Activated CD8-positive, alpha-beta memory T cell treated with anti-CD3 and anti-CD28 coated beads for 4 hours (primary cell): ENCODE data around the gene SLC20A1.
"Not testable (repeated sequence)": the region's sequence is repeated elsewhere in the genome, so short reads cannot be mapped to it uniquely, and the experiment has no call there.

ENCODE experiments used
- DNase-seq, 2 donors: peaks; one replicate each; pipeline ENCODE4 v3.0.0-alpha.2; 2020; ENCODE audit warnings: low read depth in 2 of 2

Gene SLC20A1

DNA sequence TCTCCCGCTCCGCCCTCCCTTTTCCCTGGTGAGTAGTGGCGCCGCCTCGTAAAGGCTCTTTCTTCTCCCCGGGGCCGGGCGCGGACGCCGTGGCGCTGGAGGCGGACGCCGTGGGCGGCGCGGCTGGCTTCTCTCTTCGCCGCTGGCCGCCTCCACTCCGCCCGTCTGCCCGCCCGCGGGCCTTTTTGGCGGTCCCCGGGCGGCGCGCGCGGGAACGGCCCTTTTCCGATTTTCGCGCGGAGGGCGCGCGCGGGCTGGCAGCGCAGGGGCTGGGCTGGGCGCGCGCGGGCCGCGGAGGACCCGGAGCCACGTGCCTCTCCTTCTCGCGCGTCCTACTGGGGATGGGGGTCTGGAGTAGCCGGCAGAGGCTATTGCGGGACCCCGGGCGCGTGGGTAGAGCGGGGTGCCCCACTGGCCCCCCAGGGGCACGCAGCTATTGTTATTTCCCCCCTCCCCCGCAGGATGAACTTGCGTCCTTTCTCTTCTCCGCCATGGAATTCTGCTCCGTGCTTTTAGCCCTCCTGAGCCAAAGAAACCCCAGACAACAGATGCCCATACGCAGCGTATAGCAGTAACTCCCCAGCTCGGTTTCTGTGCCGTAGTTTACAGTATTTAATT is 472 bp downstream of the SLC20A1 start:
- no peak for DNase-seq

- DNase-seq: no peak
Measured at GRCh38 chr2:112646791-112647689, 1.3 kb downstream of the SLC20A1 start.

DNA sequence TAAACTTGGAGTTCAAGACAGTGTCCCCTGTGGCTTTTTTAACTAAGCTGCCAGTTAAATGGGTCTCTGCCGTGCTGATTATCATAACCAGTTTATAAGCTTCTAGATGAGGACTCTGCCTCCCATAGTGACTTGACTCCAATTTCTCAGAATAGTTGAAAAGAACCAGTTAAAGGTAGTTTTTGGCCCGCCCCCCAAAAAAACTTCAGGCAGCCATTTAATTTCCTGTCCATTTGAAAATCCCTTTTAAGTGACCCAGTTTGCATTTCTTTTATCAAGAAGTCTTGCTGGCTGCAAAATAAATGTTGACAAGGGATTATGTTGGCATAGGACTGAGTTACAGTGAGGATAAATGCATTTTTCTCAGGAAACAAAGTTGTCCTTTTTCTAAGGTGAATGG is 2.3 kb downstream of the SLC20A1 start:
- no peak for DNase-seq

- no peak for DNase-seq
Measured at GRCh38 chr2:112656679-112657078, 10.9 kb downstream of the SLC20A1 start.

DNA sequence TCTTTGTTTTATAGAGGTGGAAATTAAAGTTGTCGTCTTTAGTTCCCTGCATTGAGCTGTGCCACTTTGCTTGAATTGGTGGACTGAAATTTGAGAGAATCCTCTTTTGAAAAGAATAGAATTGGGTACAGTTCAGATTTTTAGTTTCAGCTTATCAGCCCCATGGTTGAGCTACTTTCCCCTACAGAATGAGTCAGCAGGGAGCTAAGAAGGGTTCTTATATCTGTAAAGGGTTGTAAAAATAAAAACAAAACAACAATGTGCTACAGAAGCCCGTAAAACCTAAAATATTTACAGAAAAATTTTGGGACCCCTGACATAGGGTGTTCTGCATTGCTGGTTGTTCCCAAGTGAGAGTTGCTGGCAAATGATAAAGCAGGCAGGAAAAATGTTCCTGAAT is 12.6 kb downstream of the SLC20A1 start:
- no peak for DNase-seq

- DNase-seq: no peak
Measured at GRCh38 chr2:112658839-112659667, 13.3 kb downstream of the SLC20A1 start.

DNA sequence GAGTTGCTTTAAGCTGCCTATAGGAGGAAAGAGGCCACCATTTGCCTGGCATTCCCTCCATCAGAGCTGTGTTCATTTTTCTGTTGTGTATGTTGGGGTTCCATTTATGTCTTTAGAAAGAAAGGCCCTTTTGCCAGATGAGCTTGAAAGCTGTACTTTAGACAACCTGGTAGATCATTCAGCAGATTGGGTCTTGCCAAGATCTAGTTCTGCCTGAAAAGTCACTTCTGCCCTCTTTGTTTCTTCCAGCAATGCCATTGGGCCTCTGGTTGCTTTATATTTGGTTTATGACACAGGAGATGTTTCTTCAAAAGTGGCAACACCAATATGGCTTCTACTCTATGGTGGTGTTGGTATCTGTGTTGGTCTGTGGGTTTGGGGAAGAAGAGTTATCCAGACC is 14.4 kb downstream of the SLC20A1 start:
- no peak for DNase-seq

- DNase-seq: no peak
Measured at GRCh38 chr2:112661656-112662305, 16.0 kb downstream of the SLC20A1 start.

GRCh38 chr2:112662704-112663103 is 17.0 kb downstream of the SLC20A1 start:
- no peak for DNase-seq

GRCh38 chr2:112664689-112665088 is 18.9 kb downstream of the SLC20A1 start:
- DNase-seq: no peak

GRCh38 chr2:112665113-112665780 is 19.5 kb downstream of the SLC20A1 start:
- DNase-seq: no peak

DNA sequence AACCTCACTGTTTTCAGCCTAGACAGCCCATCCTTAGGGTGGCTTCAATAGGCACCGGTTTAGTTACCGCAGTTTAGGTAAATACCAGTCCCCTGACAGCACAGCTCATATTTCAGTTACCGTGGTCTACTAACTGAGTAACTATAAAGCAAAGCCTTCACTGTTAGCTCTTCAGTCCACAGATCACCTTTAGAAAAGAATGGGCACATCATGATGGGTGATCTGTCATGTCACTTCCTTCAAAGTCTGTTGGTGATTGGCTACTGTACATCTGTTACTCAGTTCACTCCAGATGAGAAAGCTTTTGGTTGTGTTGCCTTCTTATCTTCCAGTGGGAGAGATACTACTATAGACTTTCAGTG is 21.0 kb downstream of the SLC20A1 start:
- no peak for DNase-seq

- not testable (repeated sequence) for DNase-seq
Measured at GRCh38 chr2:112667540-112667939, 21.8 kb downstream of the SLC20A1 start.

GRCh38 chr2:112669667-112670066 is 23.9 kb downstream of the SLC20A1 start:
- no peak for DNase-seq

- no peak for DNase-seq
Measured at GRCh38 chr2:112670252-112671022, 24.7 kb downstream of the SLC20A1 start.

- DNase-seq: no peak
Measured at GRCh38 chr2:112671801-112672200, 26.1 kb downstream of the SLC20A1 start.

GRCh38 chr2:112673008-112673407 is 27.3 kb downstream of the SLC20A1 start:
- DNase-seq: no peak

GRCh38 chr2:112674229-112674628 is 28.5 kb downstream of the SLC20A1 start:
- DNase-seq: no peak

GRCh38 chr2:112679484-112679883 is 33.7 kb downstream of the SLC20A1 start:
- no peak for DNase-seq

GRCh38 chr2:112680666-112681101 is 34.9 kb downstream of the SLC20A1 start:
- no peak for DNase-seq

GRCh38 chr2:112682101-112682500 is 36.4 kb downstream of the SLC20A1 start:
- DNase-seq: no peak
